NCI-H2171 (cell line): ENCODE results near the gene CSRP2.

Experiments
- DNase-seq: peaks from one replicate; lab custom pipeline; 2025; lab: John Stamatoyannopoulos, UW

CSRP2 gene

DNA sequence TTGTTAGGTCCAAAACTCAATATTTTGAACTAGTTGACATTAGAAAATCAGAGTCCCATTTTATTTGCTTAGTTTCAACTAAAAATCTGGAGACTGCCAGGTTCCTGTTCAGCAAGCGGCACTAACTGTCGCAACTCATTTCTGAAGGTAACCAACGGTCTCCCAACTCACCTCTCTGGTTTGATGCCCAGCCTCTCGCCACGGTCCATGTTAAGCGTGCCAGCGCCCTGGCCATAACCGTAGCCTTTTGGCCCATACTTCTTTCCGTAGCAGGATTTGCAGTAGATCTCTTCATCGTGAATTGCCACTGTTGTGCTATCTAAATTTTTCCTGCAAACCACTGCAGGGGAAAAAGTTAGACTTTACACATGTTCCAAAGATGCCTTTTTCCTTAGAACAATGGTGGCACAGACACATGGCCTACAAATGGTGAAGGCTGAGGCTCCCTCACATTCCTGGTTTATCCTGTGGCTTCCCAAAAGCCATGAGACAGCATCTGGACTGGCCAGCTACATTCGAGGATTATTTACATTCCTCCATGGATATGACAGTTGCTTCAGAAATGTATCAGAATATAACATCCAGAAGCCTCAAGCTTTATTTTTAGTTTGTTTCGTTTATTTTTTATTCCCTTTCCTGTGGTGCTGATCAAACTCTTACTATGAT is 15.7 kb downstream of the CSRP2 start:
- DNase-seq, result no peak

DNA sequence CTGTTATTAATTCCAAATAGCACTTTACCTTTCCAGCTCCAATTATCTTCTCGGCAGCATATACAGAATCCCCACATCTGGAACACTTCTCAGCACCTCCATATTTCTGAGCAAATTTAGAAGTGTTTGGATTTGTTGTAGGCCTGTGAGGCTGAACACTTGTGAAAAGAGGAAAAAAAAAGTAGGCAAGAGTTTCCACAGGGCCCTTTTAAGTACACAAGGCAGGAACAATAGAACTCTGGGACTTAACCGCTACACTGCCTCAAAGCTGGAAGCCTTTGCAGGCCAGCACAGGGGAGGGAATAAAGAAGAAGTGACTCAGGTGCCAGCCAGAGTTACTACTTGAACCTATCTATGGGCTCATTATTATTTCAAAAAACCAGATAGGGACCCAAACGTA is 18.6 kb downstream of the CSRP2 start:
- DNase-seq, result no peak

DNA sequence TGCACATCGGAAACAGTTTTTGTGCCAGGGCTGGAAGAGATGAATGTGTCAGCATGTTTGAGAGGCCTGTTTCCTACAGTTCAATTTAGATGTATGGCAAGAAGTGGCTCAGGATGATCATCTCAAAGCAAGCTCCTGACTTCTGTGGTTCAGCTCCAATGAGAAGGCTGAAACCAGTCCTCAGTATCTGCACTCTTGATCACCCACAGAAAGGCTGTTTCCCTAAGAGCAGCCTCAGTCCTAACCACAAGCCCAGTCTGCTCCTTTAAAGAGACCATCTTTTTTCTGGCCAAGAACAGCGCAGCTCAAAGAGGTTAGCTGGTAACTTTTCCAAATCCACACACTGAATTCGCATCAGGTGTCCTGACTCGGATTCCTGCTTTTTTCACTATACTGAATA is 19.2 kb downstream of the CSRP2 start:
- DNase-seq, result no peak

DNA sequence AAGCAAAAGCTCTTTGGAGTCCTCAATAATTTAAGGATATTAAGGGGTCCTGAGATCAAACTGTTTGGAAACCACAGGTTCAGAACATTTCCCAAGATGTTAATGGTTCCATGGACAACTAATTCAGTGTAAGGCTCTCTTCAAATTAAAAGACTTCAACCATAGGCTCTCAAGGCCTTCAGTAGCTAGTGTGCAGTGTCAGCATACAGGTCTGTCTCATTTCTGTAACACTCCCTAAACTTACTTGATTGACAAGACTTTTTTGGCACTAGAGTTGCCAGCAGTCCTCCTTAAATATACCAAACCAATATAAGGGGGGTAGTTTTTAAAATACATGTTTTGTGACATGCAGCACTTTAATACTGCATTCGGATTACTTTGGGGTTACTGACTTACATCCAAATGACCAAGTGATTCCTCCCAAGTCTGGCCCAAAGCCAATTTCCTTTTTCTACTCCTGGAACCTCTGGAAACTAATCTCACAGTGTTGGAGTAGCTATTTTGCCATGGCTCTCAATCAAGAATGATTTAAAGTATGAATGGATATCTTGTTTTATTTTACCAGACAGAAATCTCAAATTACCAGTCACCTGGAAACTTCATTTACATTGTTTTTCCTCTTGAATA is 22.7 kb downstream of the CSRP2 start:
- no peak for DNase-seq

DNA sequence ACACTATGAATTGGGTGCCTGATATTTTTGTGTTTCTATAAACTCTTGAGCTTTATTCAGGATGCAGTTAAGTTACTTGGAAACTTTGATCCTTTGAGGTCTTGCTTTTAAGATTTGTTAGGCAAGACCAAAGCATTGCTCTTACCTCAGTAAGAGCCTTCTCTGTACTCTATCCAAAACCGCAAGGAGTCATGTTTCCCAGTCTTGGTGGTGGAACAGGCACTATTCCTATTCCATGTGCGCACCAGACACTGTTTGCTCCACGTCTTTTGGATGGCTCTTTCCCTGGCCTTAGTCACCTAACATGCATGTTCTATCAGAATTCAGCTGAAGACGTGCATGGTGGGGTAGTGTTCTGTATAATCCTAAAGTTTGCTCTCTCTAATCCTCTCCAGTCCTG is 23.5 kb downstream of the CSRP2 start:
- no peak for DNase-seq

DNA sequence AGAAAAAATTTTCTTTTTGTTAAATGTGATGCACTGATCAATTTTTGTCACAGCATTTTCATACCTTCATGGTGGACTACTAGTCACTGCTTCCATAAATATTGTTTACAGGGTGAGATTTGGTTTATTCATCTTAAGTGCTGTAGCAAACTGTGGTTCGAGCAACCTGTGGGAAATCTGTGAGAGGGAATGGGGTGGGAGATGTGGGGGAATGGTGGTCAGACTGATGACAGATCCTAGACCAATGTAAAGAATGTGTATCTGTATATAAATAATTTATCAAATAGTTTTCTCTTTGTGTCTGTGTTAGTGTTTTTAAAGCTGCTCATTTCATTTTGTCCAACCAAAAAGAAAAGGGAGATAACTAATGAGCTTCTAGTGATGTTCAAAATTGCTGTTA is 26.7 kb downstream of the CSRP2 start:
- no peak for DNase-seq

DNA sequence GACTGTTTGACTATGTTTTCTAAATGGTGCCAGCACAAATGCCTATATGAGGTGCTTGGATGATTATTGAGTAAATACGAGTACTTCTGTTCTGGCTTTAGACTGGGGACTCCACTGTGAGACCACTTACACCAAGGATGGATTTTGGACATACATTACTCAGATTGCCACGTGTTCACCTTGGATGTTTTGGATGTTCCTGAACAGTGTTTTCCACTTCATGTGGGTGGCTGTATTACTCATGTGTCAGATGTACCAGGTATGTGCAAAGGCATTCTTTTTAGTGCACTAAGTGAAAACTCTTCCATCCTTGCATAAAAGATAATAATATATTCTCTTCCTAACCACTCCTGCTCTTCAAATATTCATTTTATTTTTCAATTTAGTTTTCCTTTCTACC is 30.7 kb downstream of the CSRP2 start:
- no peak for DNase-seq

DNA sequence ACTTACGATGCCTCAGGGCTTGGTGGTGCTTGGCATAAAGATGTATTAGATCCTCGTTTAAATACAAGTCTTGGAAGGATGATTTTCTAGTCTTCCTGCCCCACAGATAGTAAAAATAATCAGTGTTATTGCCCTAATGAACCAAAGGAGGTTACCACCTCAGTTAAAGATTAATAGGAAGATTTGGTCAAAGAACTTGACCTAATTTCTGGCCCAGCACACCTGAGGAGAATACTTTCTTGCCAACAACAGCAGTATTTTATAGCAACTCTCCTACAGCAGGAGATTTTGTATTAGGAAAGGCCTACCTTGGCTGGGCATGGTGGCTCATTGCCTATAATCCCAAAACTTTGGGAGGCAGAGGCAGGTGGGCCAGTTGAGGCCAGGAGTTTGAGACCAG is 31.6 kb downstream of the CSRP2 start:
- DNase-seq, result no peak

DNA sequence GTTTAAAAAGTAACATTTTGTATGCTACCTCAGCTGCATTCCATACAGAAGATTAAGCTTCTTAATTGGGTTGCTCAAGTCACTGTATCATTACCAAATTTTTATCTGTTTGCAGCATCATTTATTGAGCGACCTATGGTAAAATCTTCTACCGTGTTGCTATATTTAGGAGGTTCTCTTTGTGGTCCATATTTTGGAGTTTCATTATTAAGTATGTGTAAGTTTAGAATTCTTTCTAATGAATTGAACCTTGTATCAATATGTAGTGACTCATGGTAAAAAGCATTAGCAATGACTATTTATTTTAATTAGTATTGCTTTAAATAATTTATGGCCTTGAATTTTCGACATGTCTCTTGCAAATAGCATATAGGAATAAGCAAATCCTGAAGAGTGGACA is 42.2 kb downstream of the CSRP2 start:
- DNase-seq, result no peak

DNA sequence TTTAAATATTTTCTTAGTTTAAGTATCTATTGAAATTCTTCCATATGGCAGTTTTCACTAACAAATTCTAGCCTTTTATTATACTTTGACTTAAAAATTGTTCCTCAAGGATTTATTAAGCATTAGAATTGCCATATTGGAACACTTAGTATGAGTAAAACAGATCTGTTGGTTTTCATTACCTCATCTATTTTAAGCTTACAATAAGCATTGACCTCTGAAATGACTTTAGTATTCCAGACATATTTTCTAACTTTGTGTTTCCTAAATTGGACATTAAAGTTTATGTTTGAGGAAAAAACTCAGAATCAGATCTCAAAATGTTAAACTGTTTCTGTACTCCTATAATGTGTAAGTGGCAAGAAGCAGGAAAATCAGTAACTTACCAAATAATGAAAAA is 48.4 kb downstream of the CSRP2 start:
- DNase-seq, result no peak

DNA sequence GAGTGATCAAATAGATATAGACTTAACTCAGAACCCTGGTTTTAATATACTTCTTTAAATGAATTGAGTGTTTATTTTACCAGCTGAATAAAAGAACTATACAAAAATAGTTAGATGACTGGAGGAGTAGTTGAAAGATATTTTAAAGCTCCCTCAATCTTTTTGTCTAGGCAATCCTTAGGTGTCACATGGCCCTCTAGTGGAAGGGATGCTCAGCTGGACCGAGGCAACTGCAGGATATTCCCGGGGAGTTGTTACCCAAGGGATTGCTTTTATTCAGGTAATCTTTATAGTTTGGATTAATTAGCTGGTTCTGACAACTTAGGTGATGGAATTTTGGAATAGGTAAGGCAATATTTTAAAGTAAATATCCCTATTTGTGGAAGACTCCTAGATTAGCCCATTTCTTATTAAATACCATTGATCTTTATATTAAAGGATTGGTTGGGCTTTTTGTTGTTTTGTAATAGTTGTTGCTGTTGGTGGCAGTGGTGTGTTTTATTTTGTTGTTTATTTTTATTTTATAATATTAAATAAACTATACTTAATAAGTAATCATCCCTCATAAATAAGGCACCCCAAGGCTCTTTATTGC is 57.8 kb downstream of the CSRP2 start:
- peak; percentile 18 for DNase-seq

DNA sequence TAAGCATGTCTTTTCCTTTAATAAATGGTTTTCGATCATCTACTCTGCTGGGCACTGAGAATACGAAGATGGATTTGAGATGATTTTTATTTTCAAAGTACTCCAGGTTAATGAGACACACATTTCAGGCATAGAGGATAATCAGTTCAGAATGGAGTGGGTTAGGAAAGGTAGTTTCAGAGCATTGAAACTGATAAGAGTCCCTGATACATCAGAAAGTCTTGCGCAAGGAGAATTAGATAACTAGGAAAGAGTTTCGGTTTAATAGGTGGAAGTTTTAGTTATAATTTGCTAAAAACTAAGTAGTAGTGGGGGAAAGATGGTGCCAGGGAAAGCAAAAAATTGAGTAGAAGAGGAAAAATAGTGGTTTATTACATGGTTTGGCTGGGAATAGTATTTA is 64.8 kb downstream of the CSRP2 start:
- DNase-seq, result no peak

DNA sequence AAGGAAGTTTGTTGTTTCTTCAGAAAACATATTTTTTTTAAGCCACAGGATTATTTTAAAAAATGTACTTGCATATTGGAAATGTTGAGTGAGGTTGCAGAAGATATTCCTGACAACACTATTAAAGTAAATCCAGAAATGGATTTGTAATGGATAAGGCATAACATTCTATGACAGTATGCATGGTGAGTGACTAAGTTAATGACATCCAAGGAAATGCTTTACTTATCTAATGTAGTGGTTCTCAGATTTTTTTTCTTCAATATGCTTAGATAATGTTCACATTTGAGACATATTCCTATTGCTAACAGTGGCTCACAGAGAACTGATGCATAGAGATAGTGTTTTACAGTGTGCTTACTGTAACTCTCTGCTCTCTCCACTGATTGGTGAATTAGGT is 65.6 kb downstream of the CSRP2 start:
- no peak for DNase-seq

DNA sequence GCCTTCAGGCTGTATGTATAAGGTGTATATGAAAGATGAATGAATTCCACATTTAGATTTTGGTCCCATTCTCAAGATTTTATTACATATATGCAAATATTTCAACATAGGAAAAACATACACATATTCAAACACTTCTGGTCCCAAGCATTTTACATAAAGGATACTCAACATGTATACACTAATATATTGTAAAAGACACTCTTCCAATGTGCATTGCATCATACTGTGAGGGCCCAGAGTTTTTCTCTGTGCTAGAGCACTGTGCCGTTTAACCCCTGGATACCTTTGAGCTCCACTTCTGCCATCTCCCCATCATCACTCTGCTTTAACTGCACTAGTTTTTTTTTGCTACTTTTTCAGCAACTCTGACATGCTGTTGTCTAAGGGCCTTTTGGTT is 66.8 kb downstream of the CSRP2 start:
- DNase-seq, result no peak

DNA sequence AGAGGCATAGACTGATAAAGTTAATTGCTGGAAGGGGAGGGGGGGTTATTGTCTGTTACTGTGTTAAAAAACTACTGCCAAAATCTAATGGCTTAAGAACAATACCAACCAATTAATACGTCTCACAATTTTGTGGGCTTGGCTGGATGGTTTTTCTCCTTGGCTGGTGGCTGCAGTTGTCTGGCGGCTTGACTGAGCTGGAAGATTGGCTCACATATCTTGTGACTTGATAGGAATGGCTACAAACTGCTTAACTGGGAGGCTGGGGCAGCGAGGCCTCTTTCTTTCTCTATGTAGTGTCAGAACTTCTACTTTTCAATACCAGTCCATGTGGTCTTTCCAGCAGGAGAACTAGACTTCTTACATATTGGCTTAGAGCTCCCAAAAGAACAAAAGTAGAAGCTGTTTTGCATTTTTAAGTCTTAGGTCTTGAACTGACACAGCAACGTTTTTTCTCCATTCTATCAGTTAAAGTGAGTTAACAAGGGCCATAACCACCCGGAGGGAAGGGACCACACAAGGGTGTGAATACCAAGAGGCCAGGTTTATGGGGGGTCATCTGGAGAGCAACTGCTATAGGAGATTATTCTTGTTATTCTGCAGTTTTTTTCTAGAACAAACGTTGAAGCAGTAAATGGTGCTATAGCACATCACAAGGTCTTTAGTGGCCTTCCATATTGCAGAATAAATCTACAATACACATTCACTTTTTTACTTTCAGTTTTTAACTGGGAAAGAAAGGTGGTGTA is 68.0 kb downstream of the CSRP2 start:
- DNase-seq, result no peak
